ENCODE data around the gene OXT. TPM values are rescaled to one million over a fixed set of nuclear protein-coding genes. Genes with fewer than 3 reads are reported as not detected.

Gene OXT
- total RNA-seq, 2 experiments from 2014 or later = not detected

GRCh38 chr20:3105256-3106137, 34.1 kb downstream of the OXT start:
- Histone ChIP-seq H3K4me2 (ENCODE audit: low read length) (no peak overlapping the region), H3K9me2 (ENCODE audit: insufficient read depth, low read length) (no peaks in the 10 kb centered on the region), H3K27ac (ENCODE audit: low read depth, low read length, poor library complexity, severe bottlenecking) (no peak overlapping the region), H3K4me1 (ENCODE audit: insufficient read depth, low read length, poor library complexity, severe bottlenecking) (no peaks in the 10 kb centered on the region), H4K20me1 (ENCODE audit: insufficient read depth, low read length) (no peaks in the 10 kb centered on the region), H3K36me3 (ENCODE audit: insufficient read depth, low read length) (no peaks in the 10 kb centered on the region), H3K79me2 (ENCODE audit: insufficient read depth, low read depth, low read length) (no peaks in the 10 kb centered on the region), H3K9me3 (ENCODE audit: low read length) (no peaks in the 10 kb centered on the region), H3K4me3 (ENCODE audit: low read depth, low read length, poor library complexity, severe bottlenecking) (no peak overlapping the region), H2AFZ (ENCODE audit: low read length) (no peak overlapping the region)
- TF ChIP-seq EZH2phosphoT487 (IDR thresholded peaks at IDR 0.05; ENCODE audit: borderline replicate concordance, low read depth, low read length) (no peak), CTCF (conservative IDR thresholded peaks at IDR 0.05; ENCODE audit: low read length) (0 out of 2 replicates have a peak, but pooled peaks have one; percentile 1)
- CTCF ChIA-PET (ENCODE audit: unreplicated experiment) = no interaction called here
- POLR2A ChIA-PET = no interaction called here
- intact Hi-C loops (cut with micrococcal nuclease; ENCODE audit: unreplicated experiment) = no loop called here
- DNase-seq (ENCODE audit: low spot score) = no peak
- no TSS peak for BruUV-seq (replicated peaks)

- no peak overlapping the region for H3K4me2 ChIP-seq (ENCODE audit: low read length)
- H3K4me3 ChIP-seq (ENCODE audit: low read depth, low read length, poor library complexity, severe bottlenecking) = no peak overlapping the region
- intact Hi-C loops (cut with micrococcal nuclease; ENCODE audit: unreplicated experiment) = no loop called here
- H3K9me2 ChIP-seq (ENCODE audit: insufficient read depth, low read length) = no peaks in the 10 kb centered on the region
- no peak for DNase-seq (ENCODE audit: low spot score)
- H3K9me3 ChIP-seq (ENCODE audit: low read length) = no peaks in the 10 kb centered on the region
- BruUV-seq (replicated peaks) = no TSS peak
- no peaks in the 10 kb centered on the region for H3K79me2 ChIP-seq (ENCODE audit: insufficient read depth, low read depth, low read length)
- CTCF ChIA-PET (ENCODE audit: unreplicated experiment) = no interaction called here
- POLR2A ChIA-PET = no interaction called here
- TF ChIP-seq EZH2phosphoT487 (IDR thresholded peaks at IDR 0.05; ENCODE audit: borderline replicate concordance, low read depth, low read length) (no peak), CTCF (conservative IDR thresholded peaks at IDR 0.05; ENCODE audit: low read length) (no peak)
- no peaks in the 10 kb centered on the region for H3K36me3 ChIP-seq (ENCODE audit: insufficient read depth, low read length)
- H4K20me1 ChIP-seq (ENCODE audit: insufficient read depth, low read length) = no peaks in the 10 kb centered on the region
- no peak overlapping the region for H2AFZ ChIP-seq (ENCODE audit: low read length)
- no peak overlapping the region for H3K27ac ChIP-seq (ENCODE audit: low read depth, low read length, poor library complexity, severe bottlenecking)
- no peaks in the 10 kb centered on the region for H3K4me1 ChIP-seq (ENCODE audit: insufficient read depth, low read length, poor library complexity, severe bottlenecking)
Observed at GRCh38 chr20:3106185-3106584, 34.8 kb downstream of the OXT start.
